Loucy (cell line): ENCODE data around the gene SATB2.

ENCODE experiments used
- H2AFZ ChIP-seq: fragments of 200-600 bp; sonication (generic); 2 replicates; pipeline ENCODE4 v1.6.0; 2016; ENCODE audit warnings: antibody characterized with exemption, mild to moderate bottlenecking, low read length, moderate library complexity
- H3F3A ChIP-seq: fragments of 200-600 bp; 2 replicates; pipeline ENCODE4 v1.6.0; 2016; ENCODE audit warnings: antibody characterized with exemption, low read depth, mild to moderate bottlenecking
- H3K27me3 ChIP-seq: fragments of 200-600 bp; sonication (generic); 2 replicates; pipeline ENCODE4 v1.6.1; 2014; ENCODE audit warnings: low read length, mild to moderate bottlenecking; ENCODE audit not compliant: insufficient read depth, poor library complexity, severe bottlenecking
- H3K36me3 ChIP-seq: fragments of 200-600 bp; sonication (generic); 2 replicates; pipeline ENCODE4 v1.6.1; 2016; ENCODE audit warnings: low read length; ENCODE audit not compliant: insufficient read depth
- H3K4me1 ChIP-seq: fragments of 200-600 bp; sonication (generic); 2 replicates; pipeline ENCODE4 v1.5.1; 2014; ENCODE audit warnings: low read length, mild to moderate bottlenecking; ENCODE audit not compliant: insufficient read depth, poor library complexity, severe bottlenecking
- H3K4me2 ChIP-seq: fragments of 200-600 bp; sonication (generic); 2 replicates; pipeline ENCODE4 v1.6.0; 2014; ENCODE audit warnings: antibody characterized with exemption, low read length, low read depth, mild to moderate bottlenecking; ENCODE audit not compliant: poor library complexity, severe bottlenecking
- H3K4me3 ChIP-seq: fragments of 200-600 bp; sonication (generic); 2 replicates; pipeline ENCODE4 v1.5.1; 2014; ENCODE audit warnings: low read length, mild to moderate bottlenecking, mixed read lengths; ENCODE audit not compliant: poor library complexity, severe bottlenecking
- H3K79me2 ChIP-seq: fragments of 200-600 bp; sonication (generic); 2 replicates; pipeline ENCODE4 v1.6.1; 2014; ENCODE audit warnings: low read length; ENCODE audit not compliant: insufficient read depth
- H3K9ac ChIP-seq: fragments of 200-600 bp; sonication (generic); 2 replicates; pipeline ENCODE4 v1.6.0; 2014; ENCODE audit warnings: mild to moderate bottlenecking, low read depth, low read length, moderate library complexity; ENCODE audit not compliant: poor library complexity, severe bottlenecking
- H3K9me2 ChIP-seq: fragments of 200-600 bp; sonication (generic); replicated peaks from 2 replicates; pipeline ENCODE4 v1.6.1; 2016; ENCODE audit warnings: low read depth, low read length, mixed read lengths
- H3K9me3 ChIP-seq: fragments of 200-600 bp; sonication (generic); 2 replicates; pipeline ENCODE4 v1.6.1; 2014; ENCODE audit warnings: mild to moderate bottlenecking, antibody characterized with exemption, low read length, low read depth; ENCODE audit not compliant: insufficient read depth
- H4K20me1 ChIP-seq: fragments of 200-600 bp; sonication (generic); 2 replicates; pipeline ENCODE4 v1.6.0; 2014; ENCODE audit warnings: antibody characterized with exemption, low read length, mild to moderate bottlenecking; ENCODE audit not compliant: insufficient read depth, poor library complexity, severe bottlenecking
- EZH2phosphoT487 ChIP-seq: fragments of 200-600 bp; IDR thresholded peaks from 2 replicates; pipeline ENCODE4 v1.6.1; 2018; ENCODE audit warnings: antibody characterized with exemption, mild to moderate bottlenecking, moderate library complexity, borderline replicate concordance
- TF ChIP-seq, protein P1 (sequence below): fragments of 200-600 bp; sonication (generic); conservative IDR thresholded peaks from 2 replicates; pipeline ENCODE4 v1.5.1; 2014; ENCODE audit warnings: mild to moderate bottlenecking, antibody characterized with exemption, low read length

The SATB2 gene

GRCh38 chr2:199428291-199428690, 29.4 kb downstream of the SATB2 start:
- no peaks in the 10 kb centered on the region for H3K9me2 ChIP-seq
- no peaks in the 10 kb centered on the region for H3K36me3 ChIP-seq
- H3K27me3 ChIP-seq, result no peaks in the 10 kb centered on the region
- no peak overlapping the region for H3K4me2 ChIP-seq
- no peak overlapping the region for H3K9ac ChIP-seq
- H3K9me3 ChIP-seq, result no peaks in the 10 kb centered on the region
- no peaks in the 10 kb centered on the region for H3K79me2 ChIP-seq
- H3K4me1 ChIP-seq, result no peaks in the 10 kb centered on the region
- H2AFZ ChIP-seq, result no peak overlapping the region
- H3K4me3 ChIP-seq, result no peak overlapping the region
- no peak for TF ChIP-seq EZH2phosphoT487
- TF ChIP-seq, protein P1, sequence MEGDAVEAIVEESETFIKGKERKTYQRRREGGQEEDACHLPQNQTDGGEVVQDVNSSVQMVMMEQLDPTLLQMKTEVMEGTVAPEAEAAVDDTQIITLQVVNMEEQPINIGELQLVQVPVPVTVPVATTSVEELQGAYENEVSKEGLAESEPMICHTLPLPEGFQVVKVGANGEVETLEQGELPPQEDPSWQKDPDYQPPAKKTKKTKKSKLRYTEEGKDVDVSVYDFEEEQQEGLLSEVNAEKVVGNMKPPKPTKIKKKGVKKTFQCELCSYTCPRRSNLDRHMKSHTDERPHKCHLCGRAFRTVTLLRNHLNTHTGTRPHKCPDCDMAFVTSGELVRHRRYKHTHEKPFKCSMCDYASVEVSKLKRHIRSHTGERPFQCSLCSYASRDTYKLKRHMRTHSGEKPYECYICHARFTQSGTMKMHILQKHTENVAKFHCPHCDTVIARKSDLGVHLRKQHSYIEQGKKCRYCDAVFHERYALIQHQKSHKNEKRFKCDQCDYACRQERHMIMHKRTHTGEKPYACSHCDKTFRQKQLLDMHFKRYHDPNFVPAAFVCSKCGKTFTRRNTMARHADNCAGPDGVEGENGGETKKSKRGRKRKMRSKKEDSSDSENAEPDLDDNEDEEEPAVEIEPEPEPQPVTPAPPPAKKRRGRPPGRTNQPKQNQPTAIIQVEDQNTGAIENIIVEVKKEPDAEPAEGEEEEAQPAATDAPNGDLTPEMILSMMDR, result no peak
- H3F3A ChIP-seq, result no peaks in the 10 kb centered on the region
- no peaks in the 10 kb centered on the region for H4K20me1 ChIP-seq

DNA sequence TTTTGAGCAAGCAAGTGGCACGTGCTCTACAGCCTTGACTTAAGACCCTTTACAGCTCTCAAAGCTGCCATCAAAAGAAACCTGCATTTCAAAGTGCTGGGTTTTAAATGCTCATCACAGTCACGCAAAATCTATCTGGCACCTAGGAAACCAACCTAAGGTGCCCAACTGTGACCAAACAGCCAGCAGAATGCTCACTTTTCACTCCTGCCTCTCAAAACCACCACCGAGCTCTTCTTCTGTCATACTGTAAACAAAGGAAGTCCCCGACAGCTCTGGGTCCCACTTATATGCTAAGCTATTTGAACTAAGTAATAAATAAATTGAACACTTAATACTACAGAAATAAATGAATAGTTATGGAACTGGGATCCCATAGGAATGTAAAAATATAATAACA, 33.6 kb downstream of the SATB2 start:
- Histone ChIP-seq H3K79me2 (no peaks in the 10 kb centered on the region), H3K4me1 (no peaks in the 10 kb centered on the region), H3K9ac (no peak overlapping the region), H3K9me3 (no peaks in the 10 kb centered on the region), H3K36me3 (no peaks in the 10 kb centered on the region), H3K9me2 (no peaks in the 10 kb centered on the region), H3K27me3 (no peaks in the 10 kb centered on the region), H3F3A (no peaks in the 10 kb centered on the region), H2AFZ (no peak overlapping the region), H3K4me3 (no peak overlapping the region), H3K4me2 (no peak overlapping the region), H4K20me1 (no peaks in the 10 kb centered on the region)
- TF ChIP-seq, protein P1, result no peak
- no peak for TF ChIP-seq EZH2phosphoT487

DNA sequence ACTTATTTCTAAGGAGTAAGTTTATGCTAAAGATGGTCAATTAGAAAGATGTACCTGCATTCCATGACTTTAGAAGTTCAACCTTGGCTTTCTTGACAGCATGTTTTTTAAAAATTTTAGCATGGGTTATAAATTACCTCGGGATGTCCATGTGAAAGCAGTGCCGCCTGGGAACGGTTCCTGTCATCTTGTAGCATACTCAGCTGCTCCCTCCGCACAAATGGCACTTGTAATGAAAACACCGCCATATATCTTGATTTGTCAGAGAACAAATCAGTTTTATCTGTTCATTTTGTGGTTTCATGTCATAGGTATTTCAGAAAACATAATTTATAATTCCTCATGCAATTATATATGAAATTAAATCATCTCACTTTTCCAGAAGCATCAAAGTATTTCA, 38.3 kb downstream of the SATB2 start:
- no peak overlapping the region for H2AFZ ChIP-seq
- H4K20me1 ChIP-seq, result no peaks in the 10 kb centered on the region
- no peaks in the 10 kb centered on the region for H3K36me3 ChIP-seq
- no peaks in the 10 kb centered on the region for H3K27me3 ChIP-seq
- no peak overlapping the region for H3K9ac ChIP-seq
- TF ChIP-seq EZH2phosphoT487, result no peak
- TF ChIP-seq, protein P1, result no peak
- H3K4me1 ChIP-seq, result no peaks in the 10 kb centered on the region
- H3K4me3 ChIP-seq, result no peak overlapping the region
- H3K9me2 ChIP-seq, result no peaks in the 10 kb centered on the region
- no peak overlapping the region for H3K4me2 ChIP-seq
- H3K9me3 ChIP-seq, result no peaks in the 10 kb centered on the region
- no peaks in the 10 kb centered on the region for H3F3A ChIP-seq
- H3K79me2 ChIP-seq, result no peaks in the 10 kb centered on the region
